Gastrocnemius medialis (tissue), 4 donors: ENCODE measurements around the gene DMD. TPM values are rescaled to one million over a fixed set of nuclear protein-coding genes. Genes with fewer than 3 reads are reported as not detected.

Experiments used
- ATAC-seq, 2 donors: fragments of 150-250 bp; one replicate each; pipeline ENCODE4 v1.9.1; 2016
- DNase-seq, 2 donors: peaks; one replicate each; pipeline ENCODE4 v3.0.0-alpha.2; 2019
- H3K27ac ChIP-seq, 4 donors: fragments of 200-600 bp; sonication (generic); 1 replicate in 1 of 4; 2 replicates in 3 of 4; pipeline ENCODE4 v1.5.1; 2016 to 2018; ENCODE audit warnings: mild to moderate bottlenecking in 2 of 4, moderate library complexity in 1 of 4
- H3K27me3 ChIP-seq, 3 donors: fragments of 200-600 bp; sonication (generic) in 2 of 3; 1 replicate in 1 of 3; 2 replicates in 2 of 3; pipeline versions ENCODE4 v1.5.1 to v1.6.0; 2016 to 2019; ENCODE audit warnings: mild to moderate bottlenecking in 1 of 3, moderate library complexity in 1 of 3
- H3K36me3 ChIP-seq, 2 donors: fragments of 200-600 bp; sonication (generic) in 1 of 2; one replicate each; pipeline ENCODE4 v1.5.1; 2017 to 2018
- H3K4me1 ChIP-seq, 2 donors: fragments of 200-600 bp; sonication (generic) in 1 of 2; one replicate each; pipeline ENCODE4 v1.5.1; 2016 to 2017; ENCODE audit warnings: mild to moderate bottlenecking in 2 of 2
- H3K4me3 ChIP-seq, 4 donors: fragments of 200-600 bp; sonication (generic) in 3 of 4; 1 replicate in 1 of 4; 2 replicates in 3 of 4; pipeline ENCODE4 v1.5.1; 2016 to 2019; ENCODE audit warnings: mild to moderate bottlenecking in 2 of 4
- H3K9me3 ChIP-seq, 3 donors: fragments of 200-600 bp; sonication (generic) in 2 of 3; 1 replicate in 1 of 3; 2 replicates in 2 of 3; pipeline ENCODE4 v1.5.1; 2016 to 2019
- POLR2A ChIP-seq, 2 donors: fragments of 450-650 bp; IDR thresholded peaks; one replicate each; pipeline ENCODE4 v1.6.1; 2017; ENCODE audit warnings: antibody characterized with exemption in 2 of 2, mild to moderate bottlenecking in 2 of 2, moderate library complexity in 2 of 2
- in situ Hi-C, 4 donors: fragments of 200-750 bp; cut with MboI; loops; one replicate each; pipeline versions ENCODE4 v1.15.0 to v1.8.0; 2017; ENCODE audit warnings: low sequenced_read_pairs in 4 of 4
- intact Hi-C: fragments of 100-400 bp; cut with DNase I; formaldehyde crosslinking; loops from one replicate; pipeline ENCODE4 v1.15.1; 2023; ENCODE audit warnings: low total_unique reads
- total RNA-seq, 4 donors: library from RNA; depleted of rRNA; stranded (reverse); fragments of >200 nt; gene quantifications; one replicate each; pipeline versions ENCODE4 v1.1.0 to v1.2.3, GENCODE V29; 2016
- TF ChIP-seq, protein P1 (sequence below), 5 experiments: fragments of 450-650 bp in 3 of 5; fragments of 200-600 bp in 2 of 5; sonication (generic) in 2 of 5; IDR thresholded peaks in 4 of 5; conservative IDR thresholded peaks in 1 of 5; 1 replicate in 4 of 5; 2 replicates in 1 of 5; pipeline ENCODE4 v1.5.1; 2016 to 2019; ENCODE audit warnings: antibody characterized with exemption in 5 of 5, mild to moderate bottlenecking in 3 of 5, moderate library complexity in 3 of 5

The DMD gene
- total RNA-seq, 4 donors from 2014 or later: 53.5 to 201 (median 98.9) TPM

GRCh38 chrX:31702222-31702621, 1509.1 kb downstream of the DMD start:
- DNase-seq (no peak), ATAC-seq (no peak)
- Histone ChIP-seq H3K4me1 (no peaks in the 10 kb centered on the region), H3K27ac (no peak overlapping the region), H3K9me3 (no peaks in the 10 kb centered on the region), H3K36me3 (no peaks in the 10 kb centered on the region), H3K4me3 (no peak overlapping the region), H3K27me3 (no peaks in the 10 kb centered on the region)
- TF ChIP-seq, protein P1, sequence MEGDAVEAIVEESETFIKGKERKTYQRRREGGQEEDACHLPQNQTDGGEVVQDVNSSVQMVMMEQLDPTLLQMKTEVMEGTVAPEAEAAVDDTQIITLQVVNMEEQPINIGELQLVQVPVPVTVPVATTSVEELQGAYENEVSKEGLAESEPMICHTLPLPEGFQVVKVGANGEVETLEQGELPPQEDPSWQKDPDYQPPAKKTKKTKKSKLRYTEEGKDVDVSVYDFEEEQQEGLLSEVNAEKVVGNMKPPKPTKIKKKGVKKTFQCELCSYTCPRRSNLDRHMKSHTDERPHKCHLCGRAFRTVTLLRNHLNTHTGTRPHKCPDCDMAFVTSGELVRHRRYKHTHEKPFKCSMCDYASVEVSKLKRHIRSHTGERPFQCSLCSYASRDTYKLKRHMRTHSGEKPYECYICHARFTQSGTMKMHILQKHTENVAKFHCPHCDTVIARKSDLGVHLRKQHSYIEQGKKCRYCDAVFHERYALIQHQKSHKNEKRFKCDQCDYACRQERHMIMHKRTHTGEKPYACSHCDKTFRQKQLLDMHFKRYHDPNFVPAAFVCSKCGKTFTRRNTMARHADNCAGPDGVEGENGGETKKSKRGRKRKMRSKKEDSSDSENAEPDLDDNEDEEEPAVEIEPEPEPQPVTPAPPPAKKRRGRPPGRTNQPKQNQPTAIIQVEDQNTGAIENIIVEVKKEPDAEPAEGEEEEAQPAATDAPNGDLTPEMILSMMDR (IDR thresholded peaks at IDR 0.05 in 4 of 5, conservative IDR thresholded peaks at IDR 0.05 in 1 of 5): no peak
- no peak for TF ChIP-seq POLR2A (IDR thresholded peaks at IDR 0.05)
- in situ Hi-C loops: no loop called here
- intact Hi-C loops: no loop called here

DNA sequence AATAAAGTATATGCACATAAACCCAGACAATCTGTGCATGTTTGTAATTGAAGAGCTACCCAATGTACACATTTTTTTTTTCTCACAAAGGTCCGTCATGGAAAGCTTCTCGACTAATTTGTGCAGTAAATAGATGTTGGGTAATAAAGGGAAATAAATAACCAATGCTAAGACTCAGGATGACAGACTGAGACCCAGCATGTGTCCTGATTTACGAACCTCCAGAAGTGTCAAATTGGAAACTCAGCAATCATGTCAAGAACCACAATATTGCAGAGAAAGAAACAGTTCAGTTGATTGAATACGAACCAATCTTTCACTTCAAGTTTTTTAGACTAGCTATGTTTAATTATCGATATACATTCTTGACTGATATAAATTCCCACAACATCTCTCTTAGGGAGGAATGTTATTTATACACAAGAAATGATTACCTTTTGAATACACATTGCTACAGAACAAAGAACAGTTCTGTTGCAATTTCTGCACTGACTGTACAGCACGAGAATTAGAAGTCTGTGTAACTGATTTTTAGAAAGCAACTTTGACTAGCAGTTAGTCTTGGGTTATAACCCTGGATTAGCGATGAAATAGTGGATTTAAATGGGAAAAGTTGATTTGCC, 1513.9 kb downstream of the DMD start:
- Histone ChIP-seq H3K4me1 (no peaks in the 10 kb centered on the region), H3K27ac (no peak overlapping the region), H3K27me3 (no peaks in the 10 kb centered on the region), H3K4me3 (no peak overlapping the region), H3K36me3 (no peaks in the 10 kb centered on the region), H3K9me3 (peaks cover 0 to 9% (median 0%) of the 10 kb centered on the region in 3 donors)
- no peak for DNase-seq
- TF ChIP-seq, protein P1 (IDR thresholded peaks at IDR 0.05 in 4 of 5, conservative IDR thresholded peaks at IDR 0.05 in 1 of 5): no peak
- TF ChIP-seq POLR2A (IDR thresholded peaks at IDR 0.05): no peak
- intact Hi-C loops (no loop called here), in situ Hi-C loops (no loop called here)
- ATAC-seq: no peak

DNA sequence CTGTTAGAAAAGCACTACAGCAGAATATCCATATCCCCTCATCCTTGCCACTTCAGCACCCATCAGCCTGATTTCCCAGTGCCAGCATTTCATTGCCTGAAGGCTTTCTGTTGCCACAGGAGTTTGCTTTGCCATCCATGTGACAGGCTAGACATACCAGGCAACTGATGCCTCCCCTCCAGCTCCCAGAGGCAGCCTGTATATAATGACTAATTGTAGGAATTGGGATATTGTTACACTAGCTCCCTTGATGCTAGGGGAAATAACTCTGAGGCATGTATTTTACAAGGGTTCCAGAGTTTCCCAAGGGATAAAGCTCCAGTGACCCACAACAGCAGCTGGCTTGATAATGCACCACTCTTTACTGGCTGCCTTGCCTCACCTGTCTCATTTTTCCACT, 1531.5 kb downstream of the DMD start:
- ATAC-seq (no peak), DNase-seq (no peak)
- Histone ChIP-seq H3K27ac (no peak overlapping the region), H3K9me3 (no peaks in the 10 kb centered on the region), H3K4me3 (no peak overlapping the region), H3K36me3 (no peaks in the 10 kb centered on the region), H3K4me1 (no peaks in the 10 kb centered on the region), H3K27me3 (no peaks in the 10 kb centered on the region)
- intact Hi-C loops (no loop called here), in situ Hi-C loops (no loop called here)
- TF ChIP-seq POLR2A (IDR thresholded peaks at IDR 0.05): no peak
- TF ChIP-seq, protein P1 (IDR thresholded peaks at IDR 0.05 in 4 of 5, conservative IDR thresholded peaks at IDR 0.05 in 1 of 5): no peak

DNA sequence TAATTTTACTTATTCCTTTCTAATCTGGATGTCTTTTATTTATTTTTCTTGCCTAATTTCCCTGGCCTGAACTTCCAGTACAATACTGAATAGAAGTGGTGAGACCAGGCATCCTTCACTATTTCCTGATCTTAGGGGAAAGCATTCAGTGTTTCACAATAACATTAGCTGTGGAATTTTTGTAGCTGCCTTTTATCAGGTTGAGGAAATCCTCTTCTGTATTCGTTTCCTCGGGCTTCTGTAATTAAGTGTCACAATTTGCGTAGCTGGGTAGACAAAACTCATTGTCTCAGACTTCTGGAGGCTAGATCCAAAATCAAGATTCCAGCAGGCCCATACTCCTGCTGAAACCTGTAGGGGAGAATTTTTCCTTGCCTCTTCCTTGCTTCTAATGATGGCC, 1541.1 kb downstream of the DMD start:
- no peak for TF ChIP-seq POLR2A (IDR thresholded peaks at IDR 0.05)
- TF ChIP-seq, protein P1 (IDR thresholded peaks at IDR 0.05 in 4 of 5, conservative IDR thresholded peaks at IDR 0.05 in 1 of 5): no peak
- Histone ChIP-seq H3K4me3 (no peak overlapping the region), H3K36me3 (no peaks in the 10 kb centered on the region), H3K27me3 (no peaks in the 10 kb centered on the region), H3K4me1 (no peaks in the 10 kb centered on the region), H3K9me3 (no peaks in the 10 kb centered on the region), H3K27ac (no peak overlapping the region)
- DNase-seq: no peak
- intact Hi-C loops (no loop called here), in situ Hi-C loops (loop anchor here in 3 of 4 donors (25.0 kb wide), 2 partner anchors 458 to 633 kb away; no protein-coding TSS in a partner anchor)
- ATAC-seq: no peak

DNA sequence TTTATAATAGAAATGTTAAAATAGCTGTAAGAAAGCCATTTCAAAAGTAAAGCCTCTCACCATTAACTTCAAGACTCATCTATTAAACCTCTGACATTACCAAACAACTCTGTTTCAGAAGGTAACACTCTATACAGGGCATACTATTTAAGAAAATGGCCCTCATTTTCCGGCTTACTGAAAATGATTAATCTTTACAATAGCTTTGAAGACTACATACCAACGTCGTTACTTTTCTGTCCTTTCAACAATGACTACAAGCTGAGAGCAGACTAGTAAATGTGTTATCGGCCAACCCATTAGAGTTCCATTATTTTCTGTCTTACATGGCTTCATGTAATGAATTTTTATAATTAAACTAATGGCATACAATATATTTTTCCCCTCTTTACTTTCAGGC, 1545.9 kb downstream of the DMD start:
- H3K4me3 ChIP-seq: no peak overlapping the region
- ATAC-seq (no peak), DNase-seq (no peak)
- H3K27me3 ChIP-seq: no peaks in the 10 kb centered on the region
- in situ Hi-C loops: loop anchor here in 3 of 4 donors (25.0 kb wide), 2 partner anchors 453 to 628 kb away; no protein-coding TSS in a partner anchor
- H3K9me3 ChIP-seq: no peaks in the 10 kb centered on the region
- H3K27ac ChIP-seq: no peak overlapping the region
- TF ChIP-seq POLR2A (IDR thresholded peaks at IDR 0.05): no peak
- TF ChIP-seq, protein P1 (IDR thresholded peaks at IDR 0.05 in 4 of 5, conservative IDR thresholded peaks at IDR 0.05 in 1 of 5): no peak
- intact Hi-C loops: no loop called here
- no peaks in the 10 kb centered on the region for H3K4me1 ChIP-seq
- no peaks in the 10 kb centered on the region for H3K36me3 ChIP-seq
